Measurements from ENCODE around the gene IFNA2.
"Not testable (repeated sequence)": the region's sequence is repeated elsewhere in the genome, so short reads cannot be mapped to it uniquely, and the experiment has no call there.

The IFNA2 gene

DNA sequence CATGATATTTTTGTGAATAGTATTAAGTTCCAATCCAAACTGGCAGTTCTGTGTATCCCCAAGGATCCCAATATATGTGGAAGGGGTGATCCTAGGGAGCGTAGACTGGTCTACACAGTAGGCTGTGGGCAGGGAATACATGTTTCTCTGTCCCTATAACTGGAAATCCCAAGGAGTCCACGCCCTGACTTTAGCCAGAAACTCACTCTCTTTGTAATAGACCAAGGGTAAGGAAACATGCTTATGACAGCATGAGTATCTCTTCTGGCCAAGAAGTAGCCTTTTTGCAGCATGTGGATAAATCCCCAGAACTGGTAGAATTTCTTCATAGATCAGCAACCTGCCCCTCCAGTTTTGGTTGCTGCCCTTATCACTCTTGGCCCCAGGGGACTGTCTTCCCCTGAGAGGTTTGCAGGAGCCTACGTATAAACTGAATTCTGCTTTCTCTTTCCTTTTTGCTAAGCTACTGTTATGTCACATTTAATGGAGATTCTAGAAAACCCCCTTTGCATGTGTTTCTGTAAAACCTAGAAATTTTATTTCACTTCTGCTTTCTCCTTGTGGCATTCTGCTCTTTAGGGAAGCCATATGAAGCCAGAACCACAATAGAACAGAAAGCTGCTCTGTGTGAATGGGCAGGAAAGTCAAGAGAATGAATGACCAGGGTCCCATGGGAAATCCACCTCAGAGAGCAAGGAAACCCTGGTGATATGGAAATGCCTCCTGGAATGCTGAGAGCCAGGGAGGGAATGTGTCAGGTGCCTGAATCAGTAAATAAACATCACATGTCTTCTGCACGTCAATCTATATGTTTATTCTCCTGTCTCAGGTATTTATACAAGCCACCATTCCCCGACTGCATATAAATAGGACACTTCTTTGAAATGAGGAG is 3.5 kb downstream of the IFNA2 start:
- no peak for DNase-seq (ENCODE audit: low spot score)
- TF ChIP-seq, protein P1, sequence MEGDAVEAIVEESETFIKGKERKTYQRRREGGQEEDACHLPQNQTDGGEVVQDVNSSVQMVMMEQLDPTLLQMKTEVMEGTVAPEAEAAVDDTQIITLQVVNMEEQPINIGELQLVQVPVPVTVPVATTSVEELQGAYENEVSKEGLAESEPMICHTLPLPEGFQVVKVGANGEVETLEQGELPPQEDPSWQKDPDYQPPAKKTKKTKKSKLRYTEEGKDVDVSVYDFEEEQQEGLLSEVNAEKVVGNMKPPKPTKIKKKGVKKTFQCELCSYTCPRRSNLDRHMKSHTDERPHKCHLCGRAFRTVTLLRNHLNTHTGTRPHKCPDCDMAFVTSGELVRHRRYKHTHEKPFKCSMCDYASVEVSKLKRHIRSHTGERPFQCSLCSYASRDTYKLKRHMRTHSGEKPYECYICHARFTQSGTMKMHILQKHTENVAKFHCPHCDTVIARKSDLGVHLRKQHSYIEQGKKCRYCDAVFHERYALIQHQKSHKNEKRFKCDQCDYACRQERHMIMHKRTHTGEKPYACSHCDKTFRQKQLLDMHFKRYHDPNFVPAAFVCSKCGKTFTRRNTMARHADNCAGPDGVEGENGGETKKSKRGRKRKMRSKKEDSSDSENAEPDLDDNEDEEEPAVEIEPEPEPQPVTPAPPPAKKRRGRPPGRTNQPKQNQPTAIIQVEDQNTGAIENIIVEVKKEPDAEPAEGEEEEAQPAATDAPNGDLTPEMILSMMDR (IDR thresholded peaks at IDR 0.05): no peak
- no peak overlapping the region for H3K4me3 ChIP-seq
- H3K27ac ChIP-seq: no peak overlapping the region

DNA sequence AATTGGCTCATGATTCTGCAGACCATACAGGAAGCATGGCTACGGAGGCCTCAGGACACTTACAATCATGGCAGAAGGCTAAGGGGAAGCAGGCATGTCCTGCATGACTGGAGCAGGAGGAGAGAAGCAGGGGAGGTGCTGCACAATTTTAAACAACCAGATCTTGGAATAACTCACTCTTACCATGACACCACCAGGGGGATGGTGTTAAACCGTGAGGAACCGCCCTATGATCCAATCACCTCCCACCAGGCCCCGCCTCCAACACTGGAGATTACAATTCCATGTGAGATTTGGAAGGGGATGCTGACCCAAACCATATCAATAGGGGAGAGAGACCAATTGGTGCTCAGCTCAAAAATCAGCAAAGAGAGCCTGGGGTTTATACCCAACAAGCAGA is 13.7 kb downstream of the IFNA2 start:
- not testable (repeated sequence) for H3K27ac ChIP-seq; H3K4me3 ChIP-seq; DNase-seq (ENCODE audit: low spot score)

DNA sequence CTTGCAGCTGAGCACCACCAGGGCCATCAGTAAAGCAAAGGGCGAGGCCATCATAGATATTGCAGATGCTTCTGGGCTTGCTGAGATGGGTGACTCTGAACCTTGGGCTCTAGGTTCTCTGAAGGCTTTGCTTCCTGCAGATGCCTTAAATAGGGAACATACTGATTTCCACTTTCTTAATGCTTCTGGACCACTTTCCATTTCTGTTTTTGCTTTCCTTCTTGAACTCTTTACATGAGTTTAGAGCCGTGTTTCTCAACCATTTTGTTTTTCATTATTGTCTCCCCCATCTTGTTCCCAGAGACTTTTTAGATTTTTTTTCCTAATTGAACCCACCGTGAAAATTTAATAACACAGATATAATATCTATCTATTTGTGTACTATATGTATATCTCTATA is 17.2 kb downstream of the IFNA2 start, which contains the start of gene IFNA13:
TSS of gene IFNA13 (minus strand) at position 101 of the 400 bp plus-strand sequence. CDS start at position 54, 47 bp downstream.
- no peak for DNase-seq (ENCODE audit: low spot score)
- TF ChIP-seq, protein P1 (IDR thresholded peaks at IDR 0.05): no peak
- H3K4me3 ChIP-seq: no peak within 1 kb of the TSS
- H3K27ac ChIP-seq: no peak within 1 kb of the TSS

DNA sequence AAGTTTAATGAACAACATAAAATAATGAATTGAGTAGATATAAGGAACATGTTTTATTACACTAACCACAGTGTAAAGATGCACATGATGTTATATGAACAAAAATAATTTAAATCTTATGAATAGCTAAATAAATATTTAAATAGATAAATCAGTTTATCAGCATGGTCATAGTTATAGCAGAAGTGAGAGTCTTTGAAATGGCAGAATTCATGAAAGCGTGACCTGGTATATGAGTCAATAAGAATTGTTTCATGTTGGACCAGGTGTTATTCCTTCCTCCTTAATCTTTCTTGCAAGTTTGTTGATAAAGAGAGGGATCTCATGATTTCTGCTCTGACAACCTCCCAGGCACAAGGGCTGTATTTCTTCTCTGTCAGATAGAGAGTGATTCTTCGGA is 18.0 kb downstream of the IFNA2 start:
- not testable (repeated sequence) for H3K4me3 ChIP-seq; DNase-seq (ENCODE audit: low spot score); H3K27ac ChIP-seq

DNA sequence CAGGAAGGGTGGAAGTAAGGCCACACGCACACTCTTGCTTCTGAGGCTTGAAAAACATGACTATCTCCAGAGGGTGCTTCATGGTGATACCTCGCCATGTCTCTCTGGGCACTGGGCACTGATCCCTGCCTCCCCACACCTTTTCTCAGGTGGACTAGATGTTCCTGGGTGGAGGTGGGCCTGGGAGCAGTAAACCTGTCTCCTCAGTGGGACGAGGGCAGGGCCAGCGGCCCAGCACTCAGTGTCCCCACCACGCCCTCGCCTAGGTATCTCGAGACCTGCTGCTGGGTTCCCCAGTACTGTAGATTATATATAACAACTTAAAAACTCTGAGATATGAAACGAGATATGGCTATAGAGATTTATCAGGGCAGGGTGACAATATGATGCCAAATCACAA is 22.9 kb downstream of the IFNA2 start:
- Histone ChIP-seq H3K27ac (no peak overlapping the region), H3K4me3 (no peak overlapping the region)
- TF ChIP-seq, protein P1 (IDR thresholded peaks at IDR 0.05): no peak
- no peak for DNase-seq (ENCODE audit: low spot score)

DNA sequence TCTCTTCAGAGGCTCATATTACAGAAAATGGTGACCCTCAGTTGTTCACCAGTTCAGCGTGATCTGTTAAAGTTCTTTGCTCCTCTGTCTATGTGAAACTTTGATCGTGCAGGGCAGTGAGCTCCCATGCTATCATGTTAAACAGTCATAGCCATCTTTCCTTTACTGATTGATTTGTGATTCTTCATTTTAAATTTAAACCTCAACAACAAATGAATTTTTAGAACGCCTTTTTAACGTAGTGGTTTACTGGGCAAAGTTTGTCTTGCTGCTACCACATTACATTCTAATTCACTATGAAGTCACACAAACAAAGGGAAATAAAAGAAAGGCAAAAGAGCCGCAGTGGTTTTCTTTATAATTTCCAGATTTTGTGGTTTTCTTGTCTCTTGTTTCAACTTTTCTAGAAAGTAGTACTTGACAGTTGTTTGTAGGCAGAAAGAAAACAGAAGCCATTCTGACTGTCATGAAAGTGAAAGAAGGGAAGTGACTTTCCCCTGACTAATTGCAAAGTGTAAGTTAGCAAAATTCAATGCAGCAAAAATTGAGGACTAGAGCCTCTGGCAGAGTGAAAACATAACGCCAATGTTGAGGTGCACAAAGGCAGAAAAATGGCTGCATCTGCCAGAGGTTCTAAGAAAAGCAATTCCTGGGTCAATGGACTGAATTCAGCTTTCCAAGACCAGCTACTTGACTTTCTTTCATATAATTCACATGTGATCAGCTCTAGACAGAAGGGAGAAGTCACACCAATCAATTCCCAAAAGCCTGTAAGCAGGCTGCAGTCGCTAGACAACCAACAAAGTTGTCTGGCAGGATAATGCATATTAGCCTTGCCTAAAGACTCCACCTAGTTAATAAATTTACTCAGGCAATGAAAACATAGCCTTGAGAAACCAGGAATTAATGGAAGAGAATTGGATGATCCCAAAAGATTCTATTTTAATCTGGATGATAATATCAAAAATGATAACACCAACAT is 27.4 kb downstream of the IFNA2 start:
- Histone ChIP-seq H3K4me3 (no peak overlapping the region), H3K27ac (no peak overlapping the region)
- no peak for DNase-seq (ENCODE audit: low spot score)
- TF ChIP-seq, protein P1 (IDR thresholded peaks at IDR 0.05): no peak

DNA sequence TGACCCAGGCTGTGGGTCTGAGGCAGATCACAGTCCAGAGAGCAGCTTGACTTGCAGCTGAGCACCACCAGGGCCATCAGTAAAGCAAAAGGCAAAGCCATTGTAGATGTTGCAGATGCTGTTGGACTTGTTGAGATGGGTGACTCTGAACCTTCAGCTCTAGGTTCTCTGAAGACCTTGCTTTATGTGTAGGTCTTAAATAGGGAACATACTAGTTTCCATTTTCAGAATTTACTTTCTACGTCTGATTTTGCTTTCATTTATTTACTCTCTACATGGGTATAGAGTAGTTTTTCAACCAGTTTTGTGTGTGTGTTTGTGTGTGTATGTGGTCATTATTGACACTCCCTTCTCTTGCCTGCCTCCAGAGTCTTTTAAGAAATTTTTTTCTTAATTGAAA is 34.4 kb downstream of the IFNA2 start, which contains the start of gene IFNA6:
TSS of gene IFNA6 (minus strand) at position 101 of the 400 bp plus-strand sequence. CDS start at position 101, 0 bp downstream.
- DNase-seq (ENCODE audit: low spot score): no peak
- H3K4me3 ChIP-seq: no peak within 1 kb of the TSS
- no peak within 1 kb of the TSS for H3K27ac ChIP-seq
- TF ChIP-seq, protein P1 (IDR thresholded peaks at IDR 0.05): no peak
